Endothelial cell of umbilical vein (primary cell): ENCODE results near the gene ARFGAP3. TPM values are rescaled to one million over a fixed set of nuclear protein-coding genes. Genes with fewer than 3 reads are reported as not detected.

Experiments used
- BruUV-seq: library from RNA; stranded (reverse); fragments of 400-500 nt; replicated peaks from 2 replicates; lab custom pipeline; 2021; lab: Mats Ljungman, UMichigan
- CTCF ChIA-PET: fragments of 300-600, 350-600 bp; sonication (Branson Sonifier 250); formaldehyde crosslinking; loops from one replicate; lab custom pipeline; 2021; ENCODE audit warnings: antibody characterized with exemption, inconsistent platforms; lab: Charles Lee
- POLR2A ChIA-PET: fragments of 300-600, 350-600 bp; sonication (Branson Sonifier 250); formaldehyde crosslinking; loops from one replicate; lab custom pipeline; 2021; ENCODE audit warnings: antibody characterized with exemption, inconsistent platforms; lab: Charles Lee
- DNase-seq: peaks from one replicate; pipeline ENCODE4 v3.0.0-alpha.2; 2011; ENCODE audit warnings: low read depth, low spot score
- FAIRE-seq: peaks from 2 replicates; lab custom pipeline; 2011; peaks lifted over from hg19 to GRCh38; lab: Jason Lieb, UNC
- H2AFZ ChIP-seq: 2 replicates; pipeline ENCODE4 v1.6.0; 2012; ENCODE audit warnings: low read depth, low read length, control low read depth, inconsistent platforms
- H3K27ac ChIP-seq: 2 replicates; pipeline ENCODE4 v1.5.1; 2011; ENCODE audit warnings: low read depth, mild to moderate bottlenecking, control low read depth, low read length, moderate library complexity; ENCODE audit not compliant: insufficient read depth
- H3K27me3 ChIP-seq, 2 experiments: 2 replicates each; pipeline versions ENCODE4 v1.6.0 to v1.6.1; 2011; ENCODE audit warnings: low read length in 2 of 2, mixed read lengths in 1 of 2; ENCODE audit not compliant: control insufficient read depth in 2 of 2, insufficient read depth in 2 of 2
- H3K36me3 ChIP-seq, 2 experiments: 2 replicates in 1 of 2; 3 replicates in 1 of 2; pipeline ENCODE4 v1.5.1; 2011; ENCODE audit warnings: low read length in 2 of 2, mild to moderate bottlenecking in 1 of 2, moderate library complexity in 1 of 2; ENCODE audit not compliant: control insufficient read depth in 2 of 2, insufficient read depth in 2 of 2; ENCODE audit errors: extremely low read depth in 1 of 2
- H3K4me1 ChIP-seq: 3 replicates; pipeline ENCODE4 v1.5.1; 2011; ENCODE audit warnings: mild to moderate bottlenecking, low read length; ENCODE audit not compliant: control insufficient read depth, insufficient read depth; ENCODE audit errors: extremely low read depth
- H3K4me2 ChIP-seq: 2 replicates; pipeline ENCODE4 v1.6.1; 2011; ENCODE audit warnings: low read length, control low read depth, mixed read lengths; ENCODE audit not compliant: insufficient read depth
- H3K4me3 ChIP-seq, 3 experiments: fragments of 200-600 bp in 1 of 3; sonication (generic), shearing (Covaris generic) in 1 of 3; replicated peaks in 1 of 3; 2 replicates each; pipeline ENCODE4 v1.5.1; 2011 to 2016; ENCODE audit warnings: control low read depth in 3 of 3, low read length in 3 of 3, mild to moderate bottlenecking in 2 of 3, inconsistent platforms in 1 of 3, low read depth in 1 of 3, moderate library complexity in 1 of 3; ENCODE audit not compliant: insufficient read depth in 1 of 3
- H3K79me2 ChIP-seq: 2 replicates; pipeline ENCODE4 v1.6.0; 2012; ENCODE audit warnings: low read length, inconsistent platforms; ENCODE audit not compliant: control insufficient read depth, insufficient read depth
- H3K9ac ChIP-seq: replicated peaks from 2 replicates; pipeline ENCODE3; 2011; ENCODE audit warnings: low read length, control low read depth; ENCODE audit not compliant: insufficient read depth; ENCODE audit errors: extremely low read depth
- H3K9me1 ChIP-seq: replicated peaks from 3 replicates; pipeline ENCODE4 v1.6.0; 2011; ENCODE audit warnings: mild to moderate bottlenecking, low read length; ENCODE audit not compliant: control insufficient read depth, insufficient read depth; ENCODE audit errors: extremely low read depth
- H3K9me3 ChIP-seq: replicated peaks from 2 replicates; pipeline ENCODE4 v1.5.1; 2012; ENCODE audit warnings: low read length, inconsistent platforms; ENCODE audit not compliant: control insufficient read depth, insufficient read depth
- H4K20me1 ChIP-seq: replicated peaks from 2 replicates; pipeline ENCODE3; 2011; ENCODE audit warnings: mild to moderate bottlenecking, low read length; ENCODE audit not compliant: control insufficient read depth, insufficient read depth; ENCODE audit errors: extremely low read depth
- EZH2 ChIP-seq: IDR thresholded peaks from 2 replicates; pipeline ENCODE4 v1.6.1; 2012; ENCODE audit warnings: borderline replicate concordance, low read depth, mild to moderate bottlenecking, moderate library complexity, low read length, inconsistent platforms; ENCODE audit not compliant: severe bottlenecking
- FOS ChIP-seq: IDR thresholded peaks from 2 replicates; pipeline ENCODE4 v1.6.1; 2011; ENCODE audit warnings: mild to moderate bottlenecking, low read length, moderate library complexity, borderline replicate concordance; ENCODE audit not compliant: insufficient read depth
- GATA2 ChIP-seq: IDR thresholded peaks from 2 replicates; pipeline ENCODE4 v1.7.0; 2011; ENCODE audit warnings: low read depth, mild to moderate bottlenecking, moderate library complexity, mixed read lengths, low read length; ENCODE audit not compliant: insufficient read length, insufficient read depth
- JUN ChIP-seq: IDR thresholded peaks from 2 replicates; pipeline ENCODE4 v1.6.1; 2011; ENCODE audit warnings: borderline replicate concordance, low read depth; ENCODE audit not compliant: insufficient read length, insufficient read depth
- MYC ChIP-seq: IDR thresholded peaks from one replicate; pipeline ENCODE4 v1.6.1; 2011; ENCODE audit warnings: mild to moderate bottlenecking, low read depth, low read length
- POLR2A ChIP-seq: IDR thresholded peaks from 2 replicates; pipeline ENCODE4 v1.6.1; 2012; ENCODE audit warnings: low read depth, mild to moderate bottlenecking, control low read depth, low read length
- POLR2AphosphoS5 ChIP-seq: IDR thresholded peaks from 2 replicates; pipeline ENCODE4 v1.6.1; 2012; ENCODE audit warnings: low read depth, mild to moderate bottlenecking, control low read depth, low read length, moderate library complexity; ENCODE audit not compliant: insufficient read depth
- dilution Hi-C: fragments of 300-500 bp; cut with MboI; formaldehyde crosslinking; loops from one replicate; pipeline ENCODE4 v1.15.0; 2019; ENCODE audit warnings: low sequenced_read_pairs; ENCODE audit not compliant: extremely low pct_ligation_motif_present
- intact Hi-C: fragments of 100-400 bp; cut with micrococcal nuclease; formaldehyde crosslinking; loops from one replicate; pipeline ENCODE4 v1.10.0; 2022
- polyA plus RNA-seq, 4 experiments: library from polyadenylated mRNA; depleted of rRNA in 3 of 4; stranded (reverse) in 3 of 4; unstranded in 1 of 4; fragments of >200 nt; gene quantifications; 2 replicates each; pipeline versions ENCODE4 v1.2.1 to v1.2.3, GENCODE V29; 2011 to 2012; ENCODE audit warnings: missing spikeins in 1 of 4
- total RNA-seq: library from RNA; stranded (reverse); gene quantifications from 2 replicates; pipeline ENCODE4 v1.2.3, GENCODE V29; 2021
- TF ChIP-seq, protein P1 (sequence below): IDR thresholded peaks from 2 replicates; pipeline ENCODE4 v1.6.1; 2011; ENCODE audit not compliant: insufficient read depth, insufficient read length
- TF ChIP-seq, protein P2 (sequence below), 2 donors: IDR thresholded peaks; 1 replicate in 1 of 2; 2 replicates in 1 of 2; pipeline ENCODE4 v1.5.1; 2011; ENCODE audit warnings: low read length in 2 of 2, mild to moderate bottlenecking in 2 of 2, moderate library complexity in 2 of 2, control low read depth in 1 of 2, inconsistent platforms in 1 of 2, low read depth in 1 of 2; ENCODE audit not compliant: insufficient read depth in 1 of 2; ENCODE audit errors: extremely low read depth in 1 of 2

The ARFGAP3 gene
- total and polyA plus RNA-seq, 2 donors (not counting 3 experiments of a cell fraction or from before 2014, with no cell fraction given), result 29.1 to 33.4 TPM

DNA sequence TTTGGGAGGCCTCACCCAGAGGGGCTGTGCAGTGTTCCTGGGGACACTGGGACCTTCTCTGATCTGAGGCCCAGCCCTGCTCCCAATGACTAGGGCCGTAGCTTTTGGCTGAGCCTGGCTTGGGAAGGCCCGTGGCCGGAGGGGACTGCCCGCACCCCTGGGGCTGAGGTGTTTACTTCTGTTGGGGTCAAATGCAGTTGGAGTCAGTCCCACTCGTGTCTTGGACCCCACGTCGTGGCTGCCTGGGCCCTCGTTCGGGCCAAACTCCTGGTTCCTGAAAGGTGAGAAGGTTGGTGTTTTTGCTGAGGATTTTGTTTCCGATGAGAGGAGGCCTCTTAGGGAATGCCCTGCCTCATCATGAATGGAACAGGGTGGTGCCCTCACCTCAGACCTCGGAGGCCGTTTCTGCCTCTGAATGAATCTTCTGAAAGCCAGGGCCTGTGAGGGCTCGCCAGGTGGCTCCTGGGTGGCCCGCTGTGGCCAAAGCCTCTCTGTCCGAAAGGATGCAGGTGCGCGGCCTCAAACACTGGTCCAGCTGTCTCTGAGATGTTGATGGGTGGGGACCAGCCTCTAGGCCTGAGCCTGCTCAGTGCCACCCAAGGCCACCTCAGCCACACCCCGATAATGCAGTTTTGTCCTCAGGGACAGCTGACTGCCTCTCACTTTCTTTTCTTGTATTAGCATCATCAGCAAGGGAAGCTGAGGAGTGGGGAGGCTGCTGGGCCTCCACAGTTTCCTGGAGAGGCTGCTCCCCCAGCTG lies 96.1 kb downstream of the ARFGAP3 start:
- peaks cover 1% of the 10 kb centered on the region for H3K4me1 ChIP-seq
- DNase-seq, result no peak
- dilution Hi-C loops (no loop called here), intact Hi-C loops (no loop called here)
- no peaks in the 10 kb centered on the region for H3K27me3 ChIP-seq
- no peak overlapping the region for H3K4me2 ChIP-seq
- POLR2A ChIA-PET, result no interaction called here
- H3K27ac ChIP-seq, result no peak overlapping the region
- TF ChIP-seq POLR2AphosphoS5 (no peak), EZH2 (no peak), MYC (no peak), POLR2A (no peak), FOS (no peak), GATA2 (no peak), JUN (no peak)
- TF ChIP-seq, protein P1, sequence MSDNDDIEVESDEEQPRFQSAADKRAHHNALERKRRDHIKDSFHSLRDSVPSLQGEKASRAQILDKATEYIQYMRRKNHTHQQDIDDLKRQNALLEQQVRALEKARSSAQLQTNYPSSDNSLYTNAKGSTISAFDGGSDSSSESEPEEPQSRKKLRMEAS, result no peak
- TF ChIP-seq, protein P2, sequence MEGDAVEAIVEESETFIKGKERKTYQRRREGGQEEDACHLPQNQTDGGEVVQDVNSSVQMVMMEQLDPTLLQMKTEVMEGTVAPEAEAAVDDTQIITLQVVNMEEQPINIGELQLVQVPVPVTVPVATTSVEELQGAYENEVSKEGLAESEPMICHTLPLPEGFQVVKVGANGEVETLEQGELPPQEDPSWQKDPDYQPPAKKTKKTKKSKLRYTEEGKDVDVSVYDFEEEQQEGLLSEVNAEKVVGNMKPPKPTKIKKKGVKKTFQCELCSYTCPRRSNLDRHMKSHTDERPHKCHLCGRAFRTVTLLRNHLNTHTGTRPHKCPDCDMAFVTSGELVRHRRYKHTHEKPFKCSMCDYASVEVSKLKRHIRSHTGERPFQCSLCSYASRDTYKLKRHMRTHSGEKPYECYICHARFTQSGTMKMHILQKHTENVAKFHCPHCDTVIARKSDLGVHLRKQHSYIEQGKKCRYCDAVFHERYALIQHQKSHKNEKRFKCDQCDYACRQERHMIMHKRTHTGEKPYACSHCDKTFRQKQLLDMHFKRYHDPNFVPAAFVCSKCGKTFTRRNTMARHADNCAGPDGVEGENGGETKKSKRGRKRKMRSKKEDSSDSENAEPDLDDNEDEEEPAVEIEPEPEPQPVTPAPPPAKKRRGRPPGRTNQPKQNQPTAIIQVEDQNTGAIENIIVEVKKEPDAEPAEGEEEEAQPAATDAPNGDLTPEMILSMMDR (IDR thresholded peaks at IDR 0.05; ENCODE audit: extremely low read depth in 1 of 2, insufficient read depth in 1 of 2, low read depth in 1 of 2, low read length in 2 of 2), result no peak
- no peak overlapping the region for H3K9ac ChIP-seq
- no peaks in the 10 kb centered on the region for H3K79me2 ChIP-seq
- no TSS peak for BruUV-seq
- no peaks in the 10 kb centered on the region for H4K20me1 ChIP-seq
- no peak for FAIRE-seq
- H3K4me3 ChIP-seq, result no peak overlapping the region
- H3K36me3 ChIP-seq, result no peaks in the 10 kb centered on the region
- CTCF ChIA-PET, result no interaction called here
- no peaks in the 10 kb centered on the region for H3K9me1 ChIP-seq
- no peak overlapping the region for H2AFZ ChIP-seq
- H3K9me3 ChIP-seq, result no peaks in the 10 kb centered on the region
